Cardiac muscle cell (in vitro differentiated cells and primary cell): ENCODE data around the gene BRICD5. TPM values are rescaled to one million over a fixed set of nuclear protein-coding genes. Genes with fewer than 3 reads are reported as not detected.
A peak's percentile ranks its signal among the peaks of the same experiment; 100 is the strongest.

Source experiments
- DNase-seq, 2 donors: peaks; one replicate each; pipeline versions ENCODE4 v3.0.0 to v3.0.0-alpha.2; 2010 to 2017; ENCODE audit warnings: low read depth in 1 of 2, low spot score in 1 of 2
- H3K27ac ChIP-seq: fragments of 200-600 bp; sonication (generic); 2 replicates; pipeline ENCODE4 v1.5.1; 2016
- H3K27me3 ChIP-seq: fragments of 200-600 bp; sonication (generic); 2 replicates; pipeline ENCODE4 v1.6.0; 2016; ENCODE audit warnings: control low read depth
- H3K36me3 ChIP-seq: fragments of 200-600 bp; sonication (generic); 2 replicates; pipeline ENCODE4 v1.5.1; 2016; ENCODE audit warnings: control low read depth
- H3K4me1 ChIP-seq: fragments of 200-600 bp; sonication (generic); 2 replicates; pipeline ENCODE4 v1.8.1; 2017; ENCODE audit warnings: low read depth, mild to moderate bottlenecking, mixed run types
- H3K4me3 ChIP-seq: fragments of 200-600 bp; sonication (generic); 2 replicates; pipeline ENCODE4 v1.5.1; 2016; ENCODE audit warnings: mild to moderate bottlenecking
- H3K9me3 ChIP-seq: fragments of 200-600 bp; sonication (generic); 2 replicates; pipeline ENCODE4 v1.5.1; 2017; ENCODE audit warnings: low read depth, mild to moderate bottlenecking, control low read depth
- polyA plus RNA-seq: library from polyadenylated mRNA; unstranded; fragments of >200 nt; fragmentation: Nextera tagmentation; extraction: Ambion mirVana; gene quantifications from 2 replicates; pipeline ENCODE4 v1.2.1, GENCODE V29; 2016
- total RNA-seq: library from RNA; depleted of rRNA; stranded (reverse); fragments of >200 nt; gene quantifications from 2 replicates; pipeline ENCODE4 v1.2.3, GENCODE V29; 2016
- TF ChIP-seq, protein P1 (sequence below): IDR thresholded peaks from 2 replicates; pipeline ENCODE4 v1.5.1; 2012; ENCODE audit warnings: low read depth, mild to moderate bottlenecking, low read length

BRICD5 gene
- total and polyA plus RNA-seq, 2 experiments from 2014 or later = 21.8 to 24.6 TPM

GRCh38 chr16:2196981-2197511 is 13.6 kb downstream of the BRICD5 start:
- no peaks in the 10 kb centered on the region for H3K36me3 ChIP-seq

GRCh38 chr16:2196162-2196980 is 14.3 kb downstream of the BRICD5 start, which contains the start of gene CASKIN1:
Gene CASKIN1, minus strand, starts transcription at chr16:2196605. Its CDS starts 173 bp downstream, at chr16:2196432.
- Histone ChIP-seq H3K4me1 (peaks cover 5% of the 10 kb centered on the region), H3K9me3 (no peaks in the 10 kb centered on the region), H3K36me3 (no peaks in the 10 kb centered on the region), H3K4me3 (peak within 1 kb of the TSS; percentile 80), H3K27me3 (peaks cover 29% of the 10 kb centered on the region), H3K27ac (no peak within 1 kb of the TSS)
- peak; percentile 29 to 77 for DNase-seq
- TF ChIP-seq, protein P1, sequence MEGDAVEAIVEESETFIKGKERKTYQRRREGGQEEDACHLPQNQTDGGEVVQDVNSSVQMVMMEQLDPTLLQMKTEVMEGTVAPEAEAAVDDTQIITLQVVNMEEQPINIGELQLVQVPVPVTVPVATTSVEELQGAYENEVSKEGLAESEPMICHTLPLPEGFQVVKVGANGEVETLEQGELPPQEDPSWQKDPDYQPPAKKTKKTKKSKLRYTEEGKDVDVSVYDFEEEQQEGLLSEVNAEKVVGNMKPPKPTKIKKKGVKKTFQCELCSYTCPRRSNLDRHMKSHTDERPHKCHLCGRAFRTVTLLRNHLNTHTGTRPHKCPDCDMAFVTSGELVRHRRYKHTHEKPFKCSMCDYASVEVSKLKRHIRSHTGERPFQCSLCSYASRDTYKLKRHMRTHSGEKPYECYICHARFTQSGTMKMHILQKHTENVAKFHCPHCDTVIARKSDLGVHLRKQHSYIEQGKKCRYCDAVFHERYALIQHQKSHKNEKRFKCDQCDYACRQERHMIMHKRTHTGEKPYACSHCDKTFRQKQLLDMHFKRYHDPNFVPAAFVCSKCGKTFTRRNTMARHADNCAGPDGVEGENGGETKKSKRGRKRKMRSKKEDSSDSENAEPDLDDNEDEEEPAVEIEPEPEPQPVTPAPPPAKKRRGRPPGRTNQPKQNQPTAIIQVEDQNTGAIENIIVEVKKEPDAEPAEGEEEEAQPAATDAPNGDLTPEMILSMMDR = no peak

More at GRCh38 chr16:2196981-2197511, 13.6 kb downstream of the BRICD5 start:
- no peak for DNase-seq
- TF ChIP-seq, protein P1 = no peak
- peaks cover 29% of the 10 kb centered on the region for H3K27me3 ChIP-seq
- H3K27ac ChIP-seq = no peak overlapping the region
- no peaks in the 10 kb centered on the region for H3K9me3 ChIP-seq
- H3K4me3 ChIP-seq = peak overlapping the region; percentile 19
- H3K4me1 ChIP-seq = peaks cover 5% of the 10 kb centered on the region

DNA sequence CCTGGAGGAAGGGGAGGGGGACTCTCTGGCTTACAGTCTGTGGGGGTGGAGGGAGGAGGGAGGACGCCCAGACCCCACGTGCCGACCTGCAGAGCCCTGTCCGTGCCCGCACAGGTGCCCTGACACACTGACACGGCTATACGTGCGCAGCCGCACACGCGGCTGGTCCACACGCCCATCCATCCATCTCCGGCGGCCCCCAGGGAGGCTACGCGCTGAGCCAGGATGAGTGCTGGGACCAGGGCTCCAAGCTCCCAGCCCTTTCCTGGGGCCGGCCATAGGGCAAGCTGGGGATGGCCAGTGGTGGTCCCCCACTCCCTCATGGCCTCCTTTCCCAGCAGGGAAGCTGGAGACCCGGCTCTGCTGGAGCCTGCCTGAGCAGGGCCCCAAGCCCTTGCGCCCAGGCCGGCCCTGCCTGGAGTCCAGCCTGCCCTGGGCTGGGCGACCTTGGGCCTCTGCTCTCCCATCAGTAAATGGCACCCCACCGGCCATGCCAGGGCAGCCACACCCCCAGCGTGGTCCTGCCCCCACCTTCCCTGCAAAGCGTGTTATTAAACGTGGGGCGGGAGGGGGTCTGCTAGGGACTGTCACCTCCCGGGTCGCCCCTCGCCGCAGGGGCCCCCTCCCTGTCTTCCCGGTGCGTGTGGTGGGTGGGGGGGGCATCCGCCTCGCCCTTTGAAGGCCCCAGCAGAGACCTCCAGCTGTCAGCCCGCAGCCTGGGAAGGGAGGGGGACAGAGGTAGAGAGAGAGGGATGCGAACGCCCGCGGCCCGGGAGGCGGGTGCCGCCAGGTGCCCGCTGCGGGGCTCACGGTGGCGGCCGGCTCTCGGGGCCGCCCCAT is 15.1 kb downstream of the BRICD5 start:
- DNase-seq = no peak
- Histone ChIP-seq H3K4me3 (peak overlapping the region; percentile 80), H3K27ac (no peak overlapping the region), H3K4me1 (peaks cover 5% of the 10 kb centered on the region), H3K9me3 (no peaks in the 10 kb centered on the region), H3K27me3 (peaks cover 29% of the 10 kb centered on the region), H3K36me3 (no peaks in the 10 kb centered on the region)
- TF ChIP-seq, protein P1 = no peak

- peaks cover 5% of the 10 kb centered on the region for H3K4me1 ChIP-seq
- peaks cover 24% of the 10 kb centered on the region for H3K27me3 ChIP-seq
- TF ChIP-seq, protein P1 = peak; percentile 30
- DNase-seq = peak; percentile 48 to 51
- H3K27ac ChIP-seq = no peak overlapping the region
- H3K36me3 ChIP-seq = no peaks in the 10 kb centered on the region
- H3K9me3 ChIP-seq = no peaks in the 10 kb centered on the region
- peak overlapping the region; percentile 80 for H3K4me3 ChIP-seq
Observed at GRCh38 chr16:2194852-2195321, 15.8 kb downstream of the BRICD5 start.

DNA sequence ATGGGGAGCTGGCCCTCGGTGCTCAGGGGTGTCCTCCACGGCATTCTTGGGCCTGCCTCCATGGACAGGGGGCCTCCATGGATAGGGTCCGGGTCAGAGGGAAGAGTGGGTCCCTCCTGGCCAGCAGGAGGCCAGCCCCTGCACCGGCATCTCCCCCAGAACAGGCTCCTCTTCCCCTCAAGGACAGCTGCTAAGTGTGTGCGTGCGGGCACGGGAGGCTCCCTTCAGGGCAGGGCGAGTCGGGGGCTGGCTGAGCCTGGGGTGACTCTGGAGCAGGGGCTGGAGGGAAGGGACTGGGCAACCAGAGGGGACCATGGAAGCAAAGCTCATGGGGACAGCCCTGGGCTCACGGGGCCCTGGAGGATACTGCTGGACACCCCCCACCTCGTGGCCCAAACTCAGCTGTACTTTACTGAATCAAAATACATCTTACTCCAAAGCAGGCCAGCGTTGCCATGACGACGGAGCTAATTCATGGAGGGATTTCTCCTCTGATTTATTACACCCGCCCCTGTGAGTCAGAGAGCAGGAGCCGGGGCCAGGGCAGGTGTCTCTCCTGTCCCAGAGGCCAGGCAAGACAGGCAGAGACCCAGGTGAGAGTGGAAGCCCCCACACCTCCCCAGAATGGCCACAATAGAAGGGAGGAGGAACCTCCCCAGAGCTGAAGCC is 16.4 kb downstream of the BRICD5 start:
- Histone ChIP-seq H3K9me3 (no peaks in the 10 kb centered on the region), H3K27ac (no peak overlapping the region), H3K27me3 (peaks cover 21% of the 10 kb centered on the region), H3K4me1 (peaks cover 5% of the 10 kb centered on the region), H3K4me3 (no peak overlapping the region), H3K36me3 (no peaks in the 10 kb centered on the region)
- peak in 1 of 2 donors; percentile 27 for DNase-seq
- TF ChIP-seq, protein P1 = no peak
